IPS-11a (cell line): Measurements from ENCODE around the gene ATF7IP2.
A peak's percentile ranks its signal among the peaks of the same experiment; 100 is the strongest.
"Not testable (repeated sequence)": the region's sequence is repeated elsewhere in the genome, so short reads cannot be mapped to it uniquely, and the experiment has no call there.

Experiments used
- H3K4me3 ChIP-seq: one replicate; pipeline ENCODE4 v1.5.1; 2013; ENCODE audit warnings: low read depth, low read length, control low read depth

The ATF7IP2 gene

GRCh38 chr16:10385725-10386516 lies at the start of gene ATF7IP2:
ATF7IP2 (plus strand) TSS chr16:10386061; CDS start chr16:10430621, 44,560 bp downstream.
- peak within 1 kb of the TSS; percentile 85 for H3K4me3 ChIP-seq

GRCh38 chr16:10338426-10338825 lies 47.4 kb upstream of the ATF7IP2 start:
- no peak overlapping the region for H3K4me3 ChIP-seq

- H3K4me3 ChIP-seq: no peak overlapping the region
These were observed 45.8 kb upstream of the ATF7IP2 start for GRCh38 chr16:10339777-10340732.

- no peak overlapping the region for H3K4me3 ChIP-seq
These were observed 42.6 kb upstream of the ATF7IP2 start for GRCh38 chr16:10343124-10343760.

- H3K4me3 ChIP-seq: not testable (repeated sequence)
These were observed 41.2 kb upstream of the ATF7IP2 start for GRCh38 chr16:10344699-10345098.

GRCh38 chr16:10345629-10346028 lies 40.2 kb upstream of the ATF7IP2 start:
- no peak overlapping the region for H3K4me3 ChIP-seq

GRCh38 chr16:10349851-10350250 lies 36.0 kb upstream of the ATF7IP2 start:
- no peak overlapping the region for H3K4me3 ChIP-seq

- no peak overlapping the region for H3K4me3 ChIP-seq
These were observed 33.6 kb upstream of the ATF7IP2 start for GRCh38 chr16:10352262-10352661.

GRCh38 chr16:10355589-10355988 lies 30.3 kb upstream of the ATF7IP2 start:
- no peak overlapping the region for H3K4me3 ChIP-seq

- H3K4me3 ChIP-seq: no peak overlapping the region
These were observed 28.7 kb upstream of the ATF7IP2 start for GRCh38 chr16:10356870-10357842.

- H3K4me3 ChIP-seq: not testable (repeated sequence)
These were observed 24.1 kb upstream of the ATF7IP2 start for GRCh38 chr16:10361747-10362076.

- no peak overlapping the region for H3K4me3 ChIP-seq
These were observed 23.6 kb upstream of the ATF7IP2 start for GRCh38 chr16:10362077-10362863.

- not testable (repeated sequence) for H3K4me3 ChIP-seq
These were observed 23.0 kb upstream of the ATF7IP2 start for GRCh38 chr16:10362864-10363197.

- H3K4me3 ChIP-seq: not testable (repeated sequence)
These were observed 19.2 kb upstream of the ATF7IP2 start for GRCh38 chr16:10366619-10367018.

- no peak overlapping the region for H3K4me3 ChIP-seq
These were observed 18.2 kb upstream of the ATF7IP2 start for GRCh38 chr16:10367616-10368188.

GRCh38 chr16:10368969-10369551 lies 16.8 kb upstream of the ATF7IP2 start:
- no peak overlapping the region for H3K4me3 ChIP-seq

- no peak overlapping the region for H3K4me3 ChIP-seq
These were observed 15.7 kb upstream of the ATF7IP2 start for GRCh38 chr16:10370096-10370726.

GRCh38 chr16:10371592-10371991 lies 14.3 kb upstream of the ATF7IP2 start:
- no peak overlapping the region for H3K4me3 ChIP-seq
